ENCODE measurements around the gene MYH7.

Gene MYH7

DNA sequence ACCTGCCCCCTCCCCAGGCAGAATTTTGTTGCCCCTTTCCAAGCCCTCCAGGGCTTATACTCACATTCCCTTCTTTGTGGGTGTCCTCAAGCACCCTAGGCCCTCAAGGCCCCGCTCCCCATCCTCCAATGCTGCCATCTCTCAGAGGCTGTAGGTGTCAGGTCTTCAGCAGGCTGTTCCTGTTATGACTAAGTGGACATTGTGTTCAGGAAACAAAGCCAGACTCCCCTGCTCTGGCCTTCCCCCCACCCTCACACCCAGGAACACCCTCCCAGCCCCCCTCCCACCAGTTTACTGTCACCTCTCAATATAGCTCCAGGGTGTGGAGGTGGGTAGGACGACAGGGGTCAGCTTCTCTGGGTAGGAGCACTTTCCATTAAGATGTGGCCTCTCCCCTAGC is 26.0 kb downstream of the MYH7 start:
- Mint-ChIP-seq H3K27ac (no peak overlapping the region), H3K4me1 (no peaks in the 10 kb centered on the region), H3K4me3 (no peak overlapping the region), H3K9me3 (no peaks in the 10 kb centered on the region), H3K36me3 (ENCODE audit: low read depth) (no peaks in the 10 kb centered on the region), H3K27me3 (ENCODE audit: low read depth) (peaks cover 4% of the 10 kb centered on the region)
- TF ChIP-seq, protein P1, sequence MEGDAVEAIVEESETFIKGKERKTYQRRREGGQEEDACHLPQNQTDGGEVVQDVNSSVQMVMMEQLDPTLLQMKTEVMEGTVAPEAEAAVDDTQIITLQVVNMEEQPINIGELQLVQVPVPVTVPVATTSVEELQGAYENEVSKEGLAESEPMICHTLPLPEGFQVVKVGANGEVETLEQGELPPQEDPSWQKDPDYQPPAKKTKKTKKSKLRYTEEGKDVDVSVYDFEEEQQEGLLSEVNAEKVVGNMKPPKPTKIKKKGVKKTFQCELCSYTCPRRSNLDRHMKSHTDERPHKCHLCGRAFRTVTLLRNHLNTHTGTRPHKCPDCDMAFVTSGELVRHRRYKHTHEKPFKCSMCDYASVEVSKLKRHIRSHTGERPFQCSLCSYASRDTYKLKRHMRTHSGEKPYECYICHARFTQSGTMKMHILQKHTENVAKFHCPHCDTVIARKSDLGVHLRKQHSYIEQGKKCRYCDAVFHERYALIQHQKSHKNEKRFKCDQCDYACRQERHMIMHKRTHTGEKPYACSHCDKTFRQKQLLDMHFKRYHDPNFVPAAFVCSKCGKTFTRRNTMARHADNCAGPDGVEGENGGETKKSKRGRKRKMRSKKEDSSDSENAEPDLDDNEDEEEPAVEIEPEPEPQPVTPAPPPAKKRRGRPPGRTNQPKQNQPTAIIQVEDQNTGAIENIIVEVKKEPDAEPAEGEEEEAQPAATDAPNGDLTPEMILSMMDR (IDR thresholded peaks at IDR 0.05; ENCODE audit: unreplicated experiment in 3 of 3): no peak

DNA sequence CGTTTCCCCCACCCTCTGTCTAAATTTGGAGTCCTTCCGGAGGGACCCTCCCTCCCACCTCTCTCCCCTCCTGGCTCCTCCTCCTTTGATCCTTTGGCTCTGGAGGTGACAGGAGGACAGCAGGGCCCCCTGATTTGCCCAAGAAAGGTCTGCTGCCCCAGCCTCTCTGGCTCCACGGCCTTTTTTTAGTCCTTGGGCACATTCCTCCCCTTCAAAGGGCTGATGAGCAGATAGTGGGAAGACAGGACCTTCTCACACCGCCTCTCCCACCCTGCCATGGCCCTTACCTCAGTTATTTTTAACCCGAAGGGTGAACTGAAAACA is 27.2 kb downstream of the MYH7 start:
- TF ChIP-seq, protein P1 (IDR thresholded peaks at IDR 0.05; ENCODE audit: unreplicated experiment in 3 of 3): no peak
- H3K9me3 Mint-ChIP-seq: no peaks in the 10 kb centered on the region
- H3K27me3 Mint-ChIP-seq (ENCODE audit: low read depth): peaks cover 6% of the 10 kb centered on the region

DNA sequence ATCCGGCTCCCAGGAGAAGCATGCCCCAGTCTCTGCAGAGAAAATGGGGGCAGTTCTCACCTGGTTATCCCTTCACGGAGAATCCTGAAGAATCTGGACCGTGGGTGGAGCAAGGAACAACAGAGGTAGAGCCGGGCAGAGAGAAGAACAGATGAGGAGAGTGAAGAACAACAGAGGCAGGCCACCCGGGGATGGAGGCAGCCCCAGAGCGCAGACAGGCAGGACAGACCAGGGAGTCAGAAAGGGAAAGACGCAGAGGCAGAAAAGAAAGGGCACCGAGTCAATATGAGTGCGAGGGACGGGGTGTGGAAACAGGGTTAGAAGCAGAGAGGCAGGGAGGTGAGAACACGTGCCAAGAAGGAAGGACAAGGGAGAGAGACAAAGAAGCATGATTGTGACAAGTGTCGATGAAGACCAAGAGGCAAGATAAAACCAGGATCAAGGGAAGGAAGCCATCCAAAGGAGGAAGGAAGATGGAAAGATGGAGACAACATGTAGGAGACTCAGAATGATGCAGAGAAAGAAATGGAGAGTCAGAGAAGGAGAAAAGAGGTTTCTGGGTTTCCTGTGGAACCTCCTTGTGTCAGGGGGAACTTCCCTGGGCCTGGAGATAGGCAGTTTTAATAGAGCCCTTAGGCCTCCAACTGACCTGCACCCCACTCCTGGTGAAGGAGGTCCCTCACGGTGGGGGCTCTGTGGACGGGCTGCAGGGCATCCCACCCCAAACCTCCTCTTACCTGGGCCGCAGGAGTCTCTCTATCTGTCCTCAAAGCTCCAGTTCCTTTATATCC is 27.7 kb downstream of the MYH7 start, which contains the start of gene MYH6:
TSS of gene MYH6 (minus strand) at position 758 of the 791 bp plus-strand sequence. CDS start 1,050 bp downstream, outside the sequence.
- no peak within 1 kb of the TSS for H3K27ac Mint-ChIP-seq
- peaks cover 12% of the 10 kb centered on the region for H3K27me3 Mint-ChIP-seq (ENCODE audit: low read depth)
- H3K36me3 Mint-ChIP-seq (ENCODE audit: low read depth): no peaks in the 10 kb centered on the region
- no peak within 1 kb of the TSS for H3K4me3 Mint-ChIP-seq
- H3K9me3 Mint-ChIP-seq: no peaks in the 10 kb centered on the region
- TF ChIP-seq, protein P1 (IDR thresholded peaks at IDR 0.05; ENCODE audit: unreplicated experiment in 3 of 3): no peak
- no peaks in the 10 kb centered on the region for H3K4me1 Mint-ChIP-seq

More for the DNA sequence above, 27.2 kb downstream of the MYH7 start:
- no peaks in the 10 kb centered on the region for H3K36me3 Mint-ChIP-seq (ENCODE audit: low read depth)
- H3K4me3 Mint-ChIP-seq: no peak overlapping the region
- no peak overlapping the region for H3K27ac Mint-ChIP-seq
- no peaks in the 10 kb centered on the region for H3K4me1 Mint-ChIP-seq

DNA sequence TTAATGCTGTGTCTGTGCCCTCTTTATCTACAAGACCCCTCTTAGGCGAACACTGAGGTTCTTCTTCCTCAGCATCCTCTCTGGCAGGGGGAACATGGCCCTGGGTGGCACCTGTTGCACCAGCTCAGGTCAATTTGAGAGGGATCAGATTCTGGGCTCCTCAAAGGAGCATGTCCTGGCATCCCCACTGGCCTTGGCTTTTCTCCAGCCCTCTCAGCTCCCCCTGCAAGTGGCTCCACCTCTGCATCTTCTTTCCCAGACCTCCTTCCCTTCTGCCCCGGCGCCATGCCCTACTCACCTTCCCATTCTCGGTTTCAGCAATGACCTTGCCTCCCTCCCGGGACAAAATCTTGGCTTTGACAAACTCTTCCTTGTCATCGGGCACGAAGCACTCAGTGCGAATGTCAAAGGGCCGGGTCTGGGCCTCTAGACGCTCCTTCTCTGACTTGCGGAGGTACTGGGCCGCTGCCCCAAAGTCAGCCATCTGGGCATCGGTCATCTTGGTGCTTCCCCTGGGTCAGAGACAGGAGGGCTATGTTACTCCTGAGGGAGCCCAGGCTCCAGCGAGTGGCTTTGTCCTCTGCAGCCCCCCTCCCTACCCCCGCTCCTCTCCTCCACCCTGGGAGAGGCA is 28.6 kb downstream of the MYH7 start:
- H3K27me3 Mint-ChIP-seq (ENCODE audit: low read depth): peaks cover 12% of the 10 kb centered on the region
- H3K9me3 Mint-ChIP-seq: no peaks in the 10 kb centered on the region
- no peaks in the 10 kb centered on the region for H3K4me1 Mint-ChIP-seq
- H3K4me3 Mint-ChIP-seq: no peak overlapping the region
- H3K36me3 Mint-ChIP-seq (ENCODE audit: low read depth): no peaks in the 10 kb centered on the region
- TF ChIP-seq, protein P1 (IDR thresholded peaks at IDR 0.05; ENCODE audit: unreplicated experiment in 3 of 3): no peak
- H3K27ac Mint-ChIP-seq: no peak overlapping the region

DNA sequence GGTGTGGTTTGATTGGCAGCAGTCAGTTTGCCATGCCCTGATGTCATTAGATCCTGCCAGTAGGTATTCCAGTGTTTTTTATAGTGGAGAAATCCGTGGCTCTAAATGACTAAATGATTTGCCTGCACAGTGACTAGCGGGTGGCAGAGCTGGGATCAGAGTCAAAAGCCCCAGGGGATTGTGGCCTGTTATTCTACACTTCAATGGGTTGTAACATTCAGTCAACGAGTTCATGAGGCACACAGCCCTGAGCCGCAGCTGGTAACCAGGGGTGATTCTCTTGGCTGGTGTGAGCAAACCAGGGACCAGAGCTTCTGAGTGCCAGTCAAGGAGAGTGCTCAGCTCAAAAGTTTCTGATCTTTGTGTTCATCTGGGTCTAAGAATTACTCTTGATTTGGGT is 29.2 kb downstream of the MYH7 start:
- Mint-ChIP-seq H3K9me3 (no peaks in the 10 kb centered on the region), H3K4me3 (no peak overlapping the region), H3K27me3 (ENCODE audit: low read depth) (peaks cover 15% of the 10 kb centered on the region), H3K4me1 (no peaks in the 10 kb centered on the region), H3K27ac (no peak overlapping the region), H3K36me3 (ENCODE audit: low read depth) (no peaks in the 10 kb centered on the region)
- TF ChIP-seq, protein P1 (IDR thresholded peaks at IDR 0.05; ENCODE audit: unreplicated experiment in 3 of 3): no peak
